Prostate gland (tissue), 2 donors: ENCODE measurements around the gene TMEM114. TPM values are rescaled to one million over a fixed set of nuclear protein-coding genes. Genes with fewer than 3 reads are reported as not detected.

Source experiments
- DNase-seq: peaks from one replicate; pipeline ENCODE4 v3.0.0-alpha.2; 2019; ENCODE audit warnings: low spot score
- H3K27ac ChIP-seq, 2 donors: fragments of 200-600 bp; sonication (generic); 2 replicates each; pipeline ENCODE4 v1.5.1; 2017 to 2019
- H3K27me3 ChIP-seq: fragments of 200-600 bp; sonication (generic); replicated peaks from 2 replicates; pipeline ENCODE4 v1.5.1; 2019; ENCODE audit not compliant: insufficient read depth
- H3K36me3 ChIP-seq, 2 donors: fragments of 200-600 bp; sonication (generic); 1 replicate in 1 of 2; 2 replicates in 1 of 2; pipeline versions ENCODE4 v1.5.1 to v1.8.1; 2017 to 2019
- H3K4me1 ChIP-seq: fragments of 200-600 bp; sonication (generic); replicated peaks from 2 replicates; pipeline ENCODE4 v1.5.1; 2019
- H3K4me3 ChIP-seq, 2 donors: fragments of 200-600 bp; sonication (generic); 2 replicates each; pipeline ENCODE4 v1.5.1; 2017 to 2019
- H3K9me3 ChIP-seq: fragments of 200-600 bp; sonication (generic); 2 replicates; pipeline ENCODE4 v1.5.1; 2017
- CTCF ChIP-seq, 4 experiments: fragments of 200-600 bp in 2 of 4; fragments of 450-650 bp in 2 of 4; sonication (generic) in 2 of 4; IDR thresholded peaks; 1 replicate in 3 of 4; 2 replicates in 1 of 4; pipeline ENCODE4 v1.5.1; 2016 to 2019; ENCODE audit warnings: antibody characterized with exemption in 4 of 4, mild to moderate bottlenecking in 2 of 4, moderate library complexity in 2 of 4
- POLR2A ChIP-seq: fragments of 450-650 bp; IDR thresholded peaks from one replicate; pipeline ENCODE4 v1.6.1; 2016; ENCODE audit warnings: antibody characterized with exemption, mild to moderate bottlenecking
- POLR2AphosphoS5 ChIP-seq: sonication (generic); formaldehyde crosslinking; IDR thresholded peaks from one replicate; pipeline ENCODE4 v1.6.1; 2017; ENCODE audit warnings: antibody characterized with exemption
- WGBS: methylation state at CpG from one replicate; pipeline ENCODE4 v1.1.5; 2018; 5-methylcytosine and 5-hydroxymethylcytosine counted together
- intact Hi-C: fragments of 100-400 bp; cut with DNase I; formaldehyde crosslinking; loops from one replicate; pipeline ENCODE4 v1.14.2; 2022
- total RNA-seq, 2 donors: library from RNA; depleted of rRNA; stranded (reverse); fragments of >200 nt; gene quantifications; one replicate each; pipeline ENCODE4 v1.1.0, GENCODE V29; 2016

TMEM114 gene
- total RNA-seq, 2 donors from 2014 or later = not detected

- no peaks in the 10 kb centered on the region for H3K9me3 ChIP-seq
- H3K27me3 ChIP-seq = no peaks in the 10 kb centered on the region
- TF ChIP-seq POLR2A = no peak
- no peak for TF ChIP-seq POLR2AphosphoS5
- no peak for TF ChIP-seq CTCF (IDR thresholded peaks at IDR 0.05)
- 77% methylated on average over 9 of the region's 9 CpGs for WGBS
- no peaks in the 10 kb centered on the region for H3K4me1 ChIP-seq
- intact Hi-C loops = no loop called here
- no peak overlapping the region for H3K4me3 ChIP-seq
- no peaks in the 10 kb centered on the region for H3K36me3 ChIP-seq
- H3K27ac ChIP-seq = no peak overlapping the region
- no peak for DNase-seq
Observed at GRCh38 chr16:8550728-8551387, 39.5 kb downstream of the TMEM114 start.

- TF ChIP-seq POLR2A = no peak
- TF ChIP-seq POLR2AphosphoS5 = no peak
- Histone ChIP-seq H3K4me1 (no peaks in the 10 kb centered on the region), H3K36me3 (no peaks in the 10 kb centered on the region), H3K27ac (no peak overlapping the region), H3K27me3 (no peaks in the 10 kb centered on the region), H3K4me3 (no peak overlapping the region), H3K9me3 (no peaks in the 10 kb centered on the region)
- no peak for DNase-seq
- intact Hi-C loops = no loop called here
- WGBS = 82% methylated on average over 8 of the region's 8 CpGs
Observed at GRCh38 chr16:8549843-8550412, 40.4 kb downstream of the TMEM114 start.

- no peak for DNase-seq
- 75% methylated on average over 3 of the region's 3 CpGs for WGBS
- Histone ChIP-seq H3K4me1 (no peaks in the 10 kb centered on the region), H3K27ac (no peak overlapping the region), H3K9me3 (no peaks in the 10 kb centered on the region), H3K27me3 (no peaks in the 10 kb centered on the region), H3K4me3 (no peak overlapping the region), H3K36me3 (no peaks in the 10 kb centered on the region)
- TF ChIP-seq POLR2AphosphoS5 (no peak), CTCF (IDR thresholded peaks at IDR 0.05) (no peak), POLR2A (no peak)
- intact Hi-C loops = no loop called here
Observed at GRCh38 chr16:8548166-8548565, 42.1 kb downstream of the TMEM114 start.

- Histone ChIP-seq H3K4me1 (no peaks in the 10 kb centered on the region), H3K27ac (no peak overlapping the region), H3K27me3 (no peaks in the 10 kb centered on the region), H3K9me3 (no peaks in the 10 kb centered on the region), H3K4me3 (no peak overlapping the region), H3K36me3 (no peaks in the 10 kb centered on the region)
- WGBS = 64% methylated on average over 8 of the region's 8 CpGs
- intact Hi-C loops = no loop called here
- TF ChIP-seq CTCF (IDR thresholded peaks at IDR 0.05) (no peak), POLR2A (no peak), POLR2AphosphoS5 (no peak)
- DNase-seq = no peak
Observed at GRCh38 chr16:8547762-8548161, 42.5 kb downstream of the TMEM114 start.

GRCh38 chr16:8544406-8544805 is 45.9 kb downstream of the TMEM114 start:
- Histone ChIP-seq H3K27me3 (peaks cover 2% of the 10 kb centered on the region), H3K36me3 (no peaks in the 10 kb centered on the region), H3K27ac (no peak overlapping the region), H3K9me3 (no peaks in the 10 kb centered on the region), H3K4me3 (no peak overlapping the region), H3K4me1 (no peaks in the 10 kb centered on the region)
- 71% methylated on average over 5 of the region's 5 CpGs for WGBS
- intact Hi-C loops = no loop called here
- no peak for DNase-seq
- TF ChIP-seq CTCF (IDR thresholded peaks at IDR 0.05) (no peak), POLR2A (no peak), POLR2AphosphoS5 (no peak)
